ENCODE data around the gene LRCH2.
A peak's percentile ranks its signal among the peaks of the same experiment; 100 is the strongest.

DNA sequence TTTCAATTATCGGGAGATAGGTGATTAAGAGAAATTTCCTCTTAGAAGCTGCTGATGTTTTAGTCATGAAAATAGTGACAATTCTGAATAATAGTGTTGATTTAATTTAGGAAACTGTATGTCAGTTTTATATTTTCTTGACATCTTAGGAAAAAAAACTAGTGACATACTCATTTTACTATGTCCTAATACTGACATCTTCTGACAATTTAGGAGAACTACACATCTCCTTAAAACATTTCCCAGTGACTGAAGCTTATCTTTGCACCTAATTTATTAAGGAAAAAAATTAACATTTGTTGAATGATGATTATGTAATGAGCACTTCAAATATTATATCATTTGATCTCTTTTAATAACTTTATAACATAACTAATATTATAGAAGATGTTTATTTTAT lies 86.7 kb downstream of the LRCH2 start:
- TF ChIP-seq CTCF (IDR thresholded peaks at IDR 0.05) (peak in 4 of 5 experiments; percentile 17 to 54 (median 34)), EP300 (IDR thresholded peaks at IDR 0.05) (no peak), POLR2A (IDR thresholded peaks at IDR 0.05) (no peak)

All from tibial nerve (tissue), 4 donors.